GM10248 (cell line): ENCODE measurements around the gene TSEN54.

Source experiments
- CTCF ChIA-PET: fragments of 300-600 bp; sonication (Branson Sonifier 250); formaldehyde crosslinking; extraction: SDS; loops from one replicate; lab custom pipeline; 2021; ENCODE audit warnings: antibody characterized with exemption; lab: Yijun Ruan, JAX
- POLR2A ChIA-PET: fragments of 350-650 bp; sonication (Branson Sonifier 250); formaldehyde crosslinking; extraction: SDS; loops from one replicate; lab custom pipeline; 2020; ENCODE audit warnings: antibody characterized with exemption; lab: Yijun Ruan, JAX
- DNase-seq: peaks from one replicate; pipeline ENCODE4 v3.0.0; 2012; ENCODE audit errors: extremely low spot score
- TF ChIP-seq, protein P1 (sequence below): IDR thresholded peaks from 2 replicates; pipeline ENCODE4 v1.5.1; 2012; ENCODE audit warnings: mild to moderate bottlenecking, low read depth; ENCODE audit errors: extremely low read depth, missing control alignments, control extremely low read depth

The TSEN54 gene

DNA sequence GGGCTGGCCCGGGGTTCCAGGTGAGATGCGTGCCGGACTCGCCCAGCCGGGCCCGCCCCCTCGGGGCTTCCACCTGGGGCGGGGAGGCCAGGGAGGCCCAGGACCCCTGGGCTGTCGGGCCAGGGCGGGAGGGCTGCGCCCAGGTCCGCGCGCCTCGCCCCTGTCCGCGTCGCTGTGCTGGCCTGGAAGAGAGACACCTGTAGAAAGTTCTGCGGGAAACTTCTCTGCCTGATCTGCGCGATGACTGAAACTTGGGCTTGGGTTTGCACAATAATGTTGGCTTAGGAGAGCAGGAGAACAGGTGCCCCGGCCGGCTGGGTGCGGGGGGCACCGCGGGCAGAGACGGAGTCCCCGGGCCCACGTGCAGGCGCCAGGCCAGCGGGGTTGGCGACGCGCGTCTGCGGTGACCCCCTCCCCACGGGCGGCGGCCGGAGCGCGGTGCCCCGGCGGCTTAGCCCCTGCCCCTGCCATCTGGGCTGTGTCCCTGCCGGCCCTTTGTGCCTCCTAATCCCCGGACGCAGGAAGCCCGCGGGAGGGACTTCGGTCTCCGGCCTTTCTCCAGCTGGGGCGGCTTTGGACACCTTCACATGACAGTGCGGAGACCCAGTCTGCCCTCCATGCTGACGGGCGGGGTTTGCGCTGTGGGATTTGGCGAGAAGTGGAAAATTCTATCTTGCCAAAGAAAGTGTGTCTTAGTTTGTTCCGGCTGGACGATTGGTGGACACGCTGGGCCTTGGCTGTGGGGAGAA lies 9.7 kb downstream of the TSEN54 start:
- TF ChIP-seq, protein P1, sequence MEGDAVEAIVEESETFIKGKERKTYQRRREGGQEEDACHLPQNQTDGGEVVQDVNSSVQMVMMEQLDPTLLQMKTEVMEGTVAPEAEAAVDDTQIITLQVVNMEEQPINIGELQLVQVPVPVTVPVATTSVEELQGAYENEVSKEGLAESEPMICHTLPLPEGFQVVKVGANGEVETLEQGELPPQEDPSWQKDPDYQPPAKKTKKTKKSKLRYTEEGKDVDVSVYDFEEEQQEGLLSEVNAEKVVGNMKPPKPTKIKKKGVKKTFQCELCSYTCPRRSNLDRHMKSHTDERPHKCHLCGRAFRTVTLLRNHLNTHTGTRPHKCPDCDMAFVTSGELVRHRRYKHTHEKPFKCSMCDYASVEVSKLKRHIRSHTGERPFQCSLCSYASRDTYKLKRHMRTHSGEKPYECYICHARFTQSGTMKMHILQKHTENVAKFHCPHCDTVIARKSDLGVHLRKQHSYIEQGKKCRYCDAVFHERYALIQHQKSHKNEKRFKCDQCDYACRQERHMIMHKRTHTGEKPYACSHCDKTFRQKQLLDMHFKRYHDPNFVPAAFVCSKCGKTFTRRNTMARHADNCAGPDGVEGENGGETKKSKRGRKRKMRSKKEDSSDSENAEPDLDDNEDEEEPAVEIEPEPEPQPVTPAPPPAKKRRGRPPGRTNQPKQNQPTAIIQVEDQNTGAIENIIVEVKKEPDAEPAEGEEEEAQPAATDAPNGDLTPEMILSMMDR: no peak
- CTCF ChIA-PET: interaction anchor here (0.7 to 2.2 kb wide), 7 partner anchors 9 to 255 kb away, joined by 3 to 13 read pairs (median 4); partner anchors contain the start of genes MIF4GD and TSEN54
- POLR2A ChIA-PET: no interaction called here
- DNase-seq: no peak

DNA sequence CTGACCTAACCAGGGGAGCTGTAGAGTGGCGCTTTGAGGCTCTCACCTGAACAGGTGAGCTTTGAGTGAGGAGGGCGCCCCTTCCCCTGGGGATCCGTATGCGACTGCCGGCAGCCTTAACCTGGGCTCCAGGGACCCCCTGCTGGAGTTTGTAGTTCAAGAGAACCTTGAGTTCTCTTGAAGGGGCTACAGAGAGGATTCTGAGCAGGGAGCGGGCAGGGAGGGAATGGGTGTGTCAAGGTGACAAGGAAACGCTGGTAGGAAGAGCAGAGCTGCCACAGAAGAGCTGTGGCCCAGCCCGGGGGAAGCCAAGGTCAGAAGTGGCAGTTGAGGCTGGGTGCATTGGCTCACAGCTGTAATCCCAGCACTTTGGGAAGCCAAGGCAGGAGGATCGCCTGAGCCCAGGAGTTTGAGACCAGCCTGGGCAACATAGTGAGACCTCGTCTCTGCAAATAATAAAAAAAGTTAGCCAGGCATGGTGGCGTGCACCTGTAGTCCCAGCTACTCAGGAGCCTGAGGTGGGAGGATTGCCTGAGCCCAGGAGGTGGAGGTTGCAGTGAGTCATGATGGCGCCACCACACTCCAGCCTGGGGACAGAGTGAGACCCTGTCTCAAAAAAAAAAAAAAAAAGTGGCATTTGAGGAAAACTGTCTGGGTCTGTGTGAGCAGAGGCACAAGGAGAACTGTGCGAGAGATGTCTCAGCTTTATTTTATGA lies 10.4 kb downstream of the TSEN54 start:
- no peak for DNase-seq
- TF ChIP-seq, protein P1: no peak
- ChIA-PET CTCF (interaction anchor here (1.1 to 2.1 kb wide), 2 partner anchors 10 to 22 kb away, joined by 3 to 9 read pairs; partner anchors contain the start of gene TSEN54), POLR2A (no interaction called here)

DNA sequence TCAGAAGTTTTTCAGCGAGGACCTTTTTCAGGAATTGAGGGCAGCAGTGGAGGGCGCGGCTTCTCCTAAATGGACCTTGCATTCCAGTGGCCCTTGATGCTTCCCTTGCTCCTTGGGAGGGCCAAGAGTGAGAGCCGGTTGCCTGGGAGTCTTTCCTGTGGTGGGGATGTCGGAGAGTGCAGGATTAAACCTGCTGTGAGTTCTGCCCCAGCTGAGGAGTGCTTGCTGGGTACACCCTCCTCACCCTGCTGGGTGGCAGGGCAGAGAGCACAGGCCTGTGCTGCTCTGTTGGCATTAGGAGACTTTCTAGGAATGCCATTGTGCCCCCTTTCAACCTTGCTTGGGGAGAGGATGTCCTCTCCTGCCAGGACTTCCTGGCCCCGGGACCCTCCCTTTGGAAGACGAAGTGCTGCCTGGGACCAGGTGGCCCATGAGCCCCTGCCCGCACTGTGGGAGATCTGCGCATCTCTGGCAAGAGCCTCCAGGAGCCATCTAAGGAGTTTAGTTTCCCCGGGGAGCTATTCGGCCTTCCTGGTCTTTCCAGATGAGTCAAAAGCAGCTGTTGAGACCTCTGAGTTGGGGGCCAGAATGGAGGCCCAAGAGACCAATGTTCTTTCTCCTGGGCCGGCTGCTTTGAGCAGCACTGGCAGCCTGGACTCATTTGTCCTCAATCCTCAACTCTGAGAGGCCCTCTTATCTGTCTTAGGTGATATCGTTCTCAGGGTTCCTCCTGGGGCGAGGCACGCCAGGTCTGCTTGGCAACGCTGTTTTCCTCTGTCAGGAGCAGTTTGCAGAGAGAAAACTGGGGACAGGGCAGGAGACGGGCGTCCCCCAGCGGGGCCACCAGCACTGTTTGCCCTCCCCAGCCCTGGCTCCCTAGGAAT lies 14.8 kb downstream of the TSEN54 start:
- ChIA-PET POLR2A (no interaction called here), CTCF (interaction anchor here (1.3 to 1.6 kb wide), 3 partner anchors 14 to 222 kb away, joined by 3 to 7 read pairs (median 3); partner anchors contain the start of gene TSEN54)
- TF ChIP-seq, protein P1: no peak
- DNase-seq: no peak

DNA sequence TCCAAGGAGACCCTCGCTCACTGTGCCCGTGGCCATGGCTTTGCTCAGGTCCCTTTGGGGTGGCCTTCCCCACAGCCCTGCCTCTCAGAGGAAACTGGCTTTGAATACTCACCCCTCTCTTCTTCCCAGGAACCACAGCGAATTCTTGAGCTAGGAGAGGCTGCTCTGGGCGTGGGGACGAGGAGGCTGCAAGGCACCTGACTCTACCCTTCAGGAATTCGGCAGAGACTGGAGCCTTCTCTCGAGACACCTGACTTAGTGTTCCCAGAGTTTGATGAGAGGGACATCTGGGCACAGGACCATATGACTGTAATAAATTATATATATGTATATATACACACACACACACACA lies 15.4 kb downstream of the TSEN54 start:
- no peak for DNase-seq
- POLR2A ChIA-PET: no interaction called here
- CTCF ChIA-PET: interaction anchor here (1.5 kb wide), 1 partner anchor 70 kb away, joined by 3 read pairs; no protein-coding TSS in a partner anchor
- TF ChIP-seq, protein P1: no peak

DNA sequence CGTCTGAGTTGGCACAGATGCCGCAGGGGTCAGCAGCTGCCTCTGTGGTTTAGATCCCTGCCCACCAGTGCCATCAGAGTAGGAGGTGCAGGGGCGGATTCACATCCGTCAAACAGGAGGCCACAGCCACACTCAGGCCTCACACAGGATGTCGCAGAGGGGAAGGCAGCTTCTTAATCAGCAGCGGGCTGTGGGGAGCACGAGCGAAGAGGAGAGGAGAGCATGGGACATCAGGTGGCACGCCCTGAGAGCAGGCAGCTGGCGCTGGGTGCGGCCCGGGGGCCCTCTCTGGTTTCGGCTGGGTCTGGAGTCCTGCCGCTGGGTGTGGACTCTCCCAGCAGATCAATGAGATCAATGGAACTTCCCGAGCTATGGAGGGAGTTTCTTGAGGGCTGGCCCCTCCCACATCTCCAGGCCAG lies 18.8 kb downstream of the TSEN54 start:
- TF ChIP-seq, protein P1: no peak
- ChIA-PET POLR2A (interaction anchor here (0.5 to 0.6 kb wide), 2 partner anchors 10 to 591 kb away, joined by 3 to 5 read pairs; partner anchors contain the start of gene LLGL2), CTCF (interaction anchor here (0.7 to 2.5 kb wide), 3 partner anchors 18 to 212 kb away, joined by 3 to 15 read pairs (median 3); partner anchors contain the start of gene TSEN54)
- no peak for DNase-seq

DNA sequence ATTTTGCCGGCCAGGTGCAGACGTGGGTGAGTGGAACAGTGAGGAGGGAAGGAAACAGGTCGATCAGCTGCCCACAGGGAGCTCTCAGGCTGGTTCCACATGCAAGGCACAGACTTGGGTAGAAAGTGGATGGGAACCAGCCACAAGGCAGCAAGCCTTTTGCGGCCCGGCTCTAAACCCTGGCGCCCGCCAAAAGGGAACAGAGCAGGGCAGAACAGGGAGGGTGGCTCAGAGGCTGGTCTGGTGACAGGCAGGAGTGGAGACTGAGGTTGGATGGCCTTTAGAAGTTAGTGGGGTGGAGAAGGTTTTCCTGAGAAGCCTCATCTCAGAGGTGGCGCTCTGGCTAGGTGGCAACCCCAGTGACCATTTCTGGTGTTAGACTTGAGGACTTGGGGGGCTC lies 19.5 kb downstream of the TSEN54 start:
- DNase-seq: no peak
- CTCF ChIA-PET: interaction anchor here (2.5 kb wide), 1 partner anchor 19 kb away, joined by 15 read pairs; the partner anchor contains the start of gene TSEN54
- TF ChIP-seq, protein P1: no peak
- POLR2A ChIA-PET: no interaction called here
